Effector CD8-positive, alpha-beta T cell (primary cell): ENCODE measurements around the gene ANKZF1.
A peak's percentile ranks its signal among the peaks of the same experiment; 100 is the strongest.

Experiments used
- DNase-seq: peaks from one replicate; lab custom pipeline; 2025; lab: John Stamatoyannopoulos, UW

The ANKZF1 gene

DNA sequence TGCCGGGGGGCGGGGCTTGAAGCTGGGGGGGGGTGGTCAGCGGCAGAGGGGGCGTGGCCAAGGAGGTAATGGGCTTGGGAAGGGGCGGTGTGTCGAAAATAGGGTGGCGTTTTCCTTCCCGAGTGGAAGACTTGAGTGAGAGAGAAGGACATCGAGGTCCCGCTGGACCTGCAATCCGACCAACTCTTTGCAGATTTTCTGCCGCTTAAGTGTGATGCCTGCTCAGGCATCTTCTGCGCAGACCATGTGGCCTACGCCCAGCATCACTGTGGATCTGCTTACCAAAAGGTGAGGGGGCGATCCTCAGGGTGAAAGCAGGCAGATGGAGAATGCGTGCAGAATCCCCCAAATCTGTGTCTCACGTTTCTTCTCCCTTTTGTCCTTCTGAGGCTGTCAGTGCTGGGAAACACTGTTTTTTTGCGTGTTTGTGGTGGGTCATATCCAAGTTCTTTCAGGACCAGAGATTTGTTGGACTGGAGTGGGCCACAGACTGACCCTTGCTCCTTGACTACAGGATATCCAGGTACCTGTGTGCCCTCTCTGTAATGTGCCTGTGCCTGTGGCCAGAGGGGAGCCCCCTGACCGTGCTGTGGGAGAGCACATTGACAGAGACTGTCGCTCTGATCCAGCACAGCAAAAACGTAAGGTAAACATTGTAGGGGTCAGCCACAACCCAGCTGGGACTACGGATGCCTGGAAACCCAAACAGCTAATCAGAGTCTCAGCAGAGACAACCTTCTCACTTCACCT lies 22.3 kb upstream of the ANKZF1 start:
- no peak for DNase-seq

DNA sequence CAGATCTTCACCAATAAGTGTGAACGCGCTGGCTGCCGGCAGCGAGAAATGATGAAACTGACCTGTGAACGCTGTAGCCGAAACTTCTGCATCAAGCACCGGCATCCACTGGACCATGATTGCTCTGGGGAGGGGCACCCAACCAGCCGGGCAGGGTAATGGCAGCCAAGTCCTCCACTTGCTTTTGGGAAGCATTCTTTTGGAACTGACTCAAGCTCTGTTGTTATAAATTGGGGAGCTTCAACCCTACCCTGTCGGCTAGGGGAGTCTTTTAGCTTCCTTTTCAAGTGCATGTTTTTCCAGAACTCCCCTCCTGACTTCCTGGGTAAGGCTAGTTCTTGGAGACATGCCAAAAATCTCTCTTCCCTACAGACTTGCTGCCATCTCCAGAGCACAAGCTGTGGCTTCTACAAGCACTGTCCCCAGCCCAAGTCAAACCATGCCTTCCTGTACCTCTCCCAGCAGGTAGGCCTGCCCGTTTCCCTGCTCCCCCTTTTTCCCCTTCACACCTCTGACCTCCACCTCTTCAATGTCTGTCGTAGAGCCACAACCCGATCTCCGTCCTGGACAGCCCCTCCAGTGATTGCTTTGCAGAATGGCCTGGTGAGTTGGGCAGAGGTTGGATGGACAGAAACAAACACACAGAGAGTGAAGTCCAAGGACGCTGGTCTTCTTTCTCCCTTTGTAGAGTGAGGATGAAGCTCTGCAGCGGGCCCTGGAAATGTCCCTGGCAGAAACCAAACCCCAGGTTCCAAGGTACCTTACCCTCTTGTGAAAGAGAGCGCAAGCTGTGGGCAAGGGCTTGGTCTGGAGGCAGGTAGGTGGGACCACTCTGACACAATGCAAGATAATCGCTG lies 21.5 kb upstream of the ANKZF1 start:
- DNase-seq = no peak

DNA sequence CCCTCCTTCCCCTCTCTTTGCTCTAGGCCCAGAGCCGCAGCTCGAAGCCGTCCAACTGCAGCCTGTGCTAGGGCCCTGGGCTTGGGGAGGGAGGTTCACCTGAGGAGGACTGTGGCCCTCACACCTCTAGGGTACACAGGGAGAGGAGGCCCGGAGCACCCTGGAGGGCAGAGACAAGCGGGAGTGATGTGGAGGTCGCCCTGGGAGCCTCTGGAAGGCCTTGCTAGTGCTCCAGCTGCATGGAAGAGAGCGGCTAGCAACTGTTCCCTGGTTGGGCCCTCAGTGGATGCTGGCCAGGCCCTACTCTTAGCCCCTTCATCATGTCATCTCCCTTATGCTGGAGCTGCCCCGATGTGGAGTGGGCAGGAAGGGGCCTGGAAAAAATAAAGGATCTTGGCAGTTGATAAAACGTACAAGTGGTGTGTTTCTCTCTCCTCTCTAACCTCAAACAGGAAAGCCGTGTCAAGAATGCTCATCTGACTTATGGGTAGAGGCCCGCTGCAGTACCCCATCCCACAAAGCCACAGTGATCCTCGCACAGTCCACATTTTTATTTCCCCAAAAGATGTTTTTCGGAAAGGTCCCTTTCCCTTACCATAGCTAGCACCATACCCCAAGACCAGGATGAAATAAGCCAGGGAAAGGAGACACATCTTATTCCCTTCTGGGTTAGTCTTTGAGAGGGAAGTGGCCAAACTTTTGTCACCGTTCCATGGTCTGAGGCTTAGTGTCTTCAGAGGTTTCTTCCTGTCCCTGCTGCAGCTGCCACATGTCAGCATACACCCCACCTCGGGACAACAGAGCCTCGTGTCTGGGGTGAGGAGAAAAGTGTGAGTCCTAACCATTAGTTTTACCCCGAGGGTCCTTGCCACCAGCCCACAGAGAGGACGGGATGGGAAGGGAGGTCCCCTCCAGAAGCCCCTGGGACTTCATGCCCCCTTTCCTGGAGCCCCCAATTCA lies 20.1 kb upstream of the ANKZF1 start:
- DNase-seq = no peak

DNA sequence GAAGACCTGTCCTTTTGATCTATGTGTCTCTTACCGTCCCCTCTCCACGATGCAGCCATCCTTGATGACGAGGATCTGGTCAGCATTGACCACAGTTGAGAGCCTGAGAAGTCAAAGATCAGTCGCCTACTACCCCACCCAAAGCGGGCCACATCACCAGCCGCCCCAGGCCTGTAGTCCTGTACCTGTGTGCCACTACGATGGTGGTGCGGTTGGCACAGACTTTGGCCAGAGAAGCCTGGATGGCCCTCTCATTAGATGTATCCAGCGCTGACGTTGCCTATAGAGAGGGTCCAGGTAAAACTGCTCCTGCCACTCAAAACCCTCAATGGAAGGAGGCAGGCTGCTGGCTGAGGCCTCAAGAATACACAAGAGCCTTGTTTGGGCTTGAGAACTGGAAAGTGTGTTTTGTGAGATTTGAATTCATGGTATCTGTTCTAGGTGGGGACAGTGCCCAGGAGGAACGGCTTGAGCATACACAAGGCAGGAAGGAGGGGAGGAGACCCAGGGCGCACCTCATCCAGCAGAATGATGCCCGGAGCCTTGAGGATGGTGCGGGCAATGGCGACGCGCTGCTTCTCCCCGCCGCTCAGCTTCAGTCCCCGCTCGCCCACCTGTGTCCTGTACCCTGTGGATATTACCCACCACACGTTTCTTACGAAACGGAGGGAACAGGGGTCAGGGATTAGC lies 19.3 kb upstream of the ANKZF1 start:
- DNase-seq = no peak

DNA sequence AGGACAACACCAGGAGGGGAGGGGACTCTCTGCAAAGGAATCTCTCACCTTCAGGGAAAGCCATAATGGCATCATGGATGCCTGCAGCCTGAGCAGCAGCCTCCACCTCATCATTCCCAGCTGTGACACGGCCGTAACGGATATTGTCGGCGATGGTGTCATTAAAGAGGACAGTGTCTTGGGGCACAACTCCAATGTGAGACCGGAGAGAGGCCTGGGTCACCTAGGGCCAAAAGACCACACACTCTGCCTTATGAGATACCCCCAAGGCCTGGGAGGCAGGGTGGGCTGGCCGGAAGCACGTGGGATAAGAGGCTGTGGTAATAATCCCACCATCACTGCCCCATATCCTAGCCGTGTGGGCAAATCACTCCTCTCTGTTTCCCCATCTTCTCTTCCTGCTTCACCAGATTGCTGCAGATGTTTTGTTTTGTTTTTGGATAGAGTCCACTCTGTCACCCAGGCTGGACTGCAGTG lies 18.7 kb upstream of the ANKZF1 start:
- no peak for DNase-seq

DNA sequence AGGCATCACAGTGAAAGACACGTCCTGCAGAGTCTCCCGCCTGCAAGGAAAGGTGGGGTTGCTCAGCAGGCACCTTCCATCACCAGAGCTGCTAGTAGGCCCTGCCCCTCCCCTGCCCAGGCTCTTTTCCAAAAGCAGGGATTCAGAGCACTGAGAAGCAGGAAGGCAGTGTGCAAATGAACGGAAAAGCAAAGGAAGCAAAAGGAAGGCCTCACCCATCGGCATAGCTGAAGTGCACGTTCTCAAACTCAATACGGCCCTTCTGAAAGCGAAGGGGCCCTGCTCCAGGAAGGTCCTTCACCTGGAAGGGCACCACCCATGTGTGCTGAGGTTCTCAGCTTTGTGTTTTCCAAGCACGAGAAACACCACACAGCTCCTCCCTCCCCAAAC lies 16.6 kb upstream of the ANKZF1 start:
- DNase-seq = no peak

DNA sequence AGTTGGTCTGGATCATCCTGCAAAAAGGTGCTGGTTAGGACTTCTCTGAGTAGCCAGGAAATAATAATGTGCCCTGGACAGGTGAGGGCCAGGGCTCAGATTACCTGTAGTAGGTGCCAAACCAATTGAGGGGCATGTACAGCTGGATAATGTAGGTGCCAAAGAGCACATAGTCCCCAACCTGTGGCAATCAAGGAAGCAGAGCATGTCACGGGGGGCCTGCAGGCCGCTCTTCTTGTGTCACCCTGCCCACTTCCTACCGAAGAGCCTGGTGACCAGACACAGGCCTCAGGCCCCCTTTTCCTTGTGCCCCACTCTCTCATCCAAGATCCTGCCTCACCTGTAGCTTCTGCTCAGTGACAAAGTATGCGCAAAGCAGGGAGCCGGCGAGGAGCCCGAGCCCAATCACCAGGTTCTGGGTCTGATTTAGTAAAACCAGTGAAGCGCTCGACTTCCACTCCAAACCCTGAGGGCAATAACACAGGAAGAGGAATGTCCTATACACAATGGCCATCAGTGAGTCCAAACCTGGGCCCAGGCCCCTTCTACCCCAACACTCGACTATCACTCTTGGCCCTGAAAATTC lies 16.0 kb upstream of the ANKZF1 start:
- DNase-seq = no peak

DNA sequence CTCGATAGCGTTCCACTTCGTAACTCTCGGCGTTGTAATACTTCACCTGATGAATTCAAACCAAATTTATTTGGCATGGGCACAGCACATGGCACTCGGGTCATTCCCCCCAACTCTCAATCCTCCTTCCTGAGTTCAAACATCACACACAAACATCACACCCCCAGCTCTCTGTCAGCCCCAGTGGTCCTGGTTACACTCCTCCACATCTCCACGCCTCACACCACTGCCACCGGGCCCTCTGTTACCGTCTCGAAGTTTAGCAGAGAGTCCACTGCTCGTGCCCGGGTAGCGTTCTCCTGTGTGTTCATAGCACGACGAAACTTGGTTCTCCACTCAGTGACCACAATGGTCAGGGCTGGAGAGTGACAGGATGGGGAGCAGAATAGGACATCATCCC lies 15.5 kb upstream of the ANKZF1 start:
- DNase-seq = no peak

DNA sequence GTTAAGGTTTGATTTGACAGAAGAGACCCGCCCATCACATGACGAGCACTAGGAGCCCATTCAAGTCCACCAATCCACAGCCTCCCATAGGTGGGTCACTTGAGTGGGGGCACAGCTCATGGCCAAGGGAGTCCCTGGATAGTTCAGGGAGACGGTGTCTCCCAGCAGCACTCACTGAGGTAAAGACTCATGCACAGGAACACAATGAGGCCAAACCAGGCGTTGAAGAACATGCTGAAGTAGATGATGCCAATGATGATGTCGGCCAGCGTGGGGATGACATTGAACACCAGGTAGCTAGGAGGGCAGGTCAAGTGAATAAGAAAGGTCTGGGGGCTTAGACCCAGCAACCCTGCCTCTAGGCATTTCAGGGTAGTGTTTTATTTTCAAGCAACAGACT lies 14.8 kb upstream of the ANKZF1 start:
- no peak for DNase-seq

DNA sequence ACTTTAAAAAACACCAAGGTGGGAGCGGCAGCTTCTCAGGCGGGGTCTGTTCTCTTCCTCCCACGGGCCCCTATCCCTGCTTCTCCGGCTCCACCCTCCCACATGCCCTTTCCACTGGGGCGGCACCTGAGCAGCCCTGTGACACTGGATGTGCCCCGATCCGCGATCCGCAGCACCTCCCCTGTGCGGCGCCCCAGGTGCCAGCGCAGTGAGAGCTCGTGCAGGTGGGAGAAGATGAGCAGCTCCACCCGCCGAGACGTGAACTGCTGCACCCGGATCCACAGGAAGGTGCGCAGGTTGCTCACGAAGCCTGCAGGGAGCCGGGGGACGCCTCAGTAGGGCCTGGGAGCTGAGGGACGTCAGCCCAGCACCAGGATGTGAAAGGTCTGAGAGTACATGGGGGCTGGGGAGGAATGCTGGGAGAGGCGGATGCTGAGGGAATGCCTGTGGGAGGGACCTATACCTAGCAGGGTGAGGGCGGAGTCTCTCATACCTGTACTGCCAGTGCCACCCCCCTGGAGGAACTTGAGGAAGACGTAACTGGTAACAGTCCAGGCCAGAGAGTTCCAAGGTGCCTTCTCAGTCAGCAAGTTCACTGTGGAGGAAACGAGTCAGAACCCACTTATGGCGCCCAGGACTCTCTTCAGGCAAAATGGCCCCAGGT lies 13.6 kb upstream of the ANKZF1 start:
- no peak for DNase-seq

DNA sequence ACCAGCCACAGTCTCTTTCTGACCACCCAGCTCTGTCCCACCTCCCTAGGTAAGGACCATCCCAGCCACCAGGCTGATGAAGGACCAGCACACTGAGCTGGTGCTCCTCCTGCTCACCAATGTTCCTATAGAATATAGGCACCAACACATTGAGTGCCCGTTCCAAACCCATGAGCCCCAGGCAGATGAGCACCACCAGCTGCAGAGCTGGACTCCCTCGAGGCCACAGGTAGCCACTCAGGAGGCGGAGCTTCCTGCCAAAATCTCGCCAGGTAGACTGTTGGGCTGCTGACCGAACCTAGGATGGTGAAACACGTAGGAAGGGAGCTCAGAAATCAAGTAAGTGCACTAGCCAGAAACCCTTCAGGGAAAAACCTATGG lies 13.1 kb upstream of the ANKZF1 start:
- no peak for DNase-seq

DNA sequence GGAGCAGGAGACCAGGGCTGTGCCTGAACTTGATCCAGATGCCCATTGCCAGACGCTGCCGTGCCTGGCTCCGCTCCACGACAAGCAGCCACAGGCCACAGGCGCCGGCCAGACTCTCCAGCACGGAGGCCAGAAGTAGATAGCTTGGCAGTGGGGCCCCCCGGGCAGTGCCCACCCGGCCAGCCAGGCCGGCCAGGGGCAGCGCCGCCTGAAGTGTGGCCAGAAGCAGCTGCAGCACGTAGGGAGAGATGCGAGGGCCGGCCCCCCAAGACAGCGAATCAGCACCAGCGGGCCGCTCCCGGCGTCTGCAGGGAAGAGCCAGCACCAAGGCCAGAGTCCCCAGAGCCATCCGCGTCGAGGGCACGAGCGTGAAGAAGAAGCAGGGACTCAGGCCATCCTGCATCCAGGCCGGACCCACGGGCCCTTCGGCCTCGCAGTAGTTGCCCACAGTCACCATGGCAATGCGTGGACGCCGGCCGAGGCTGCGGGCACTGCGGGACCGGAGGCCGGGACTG lies 11.3 kb upstream of the ANKZF1 start:
- peak; percentile 45 for DNase-seq

DNA sequence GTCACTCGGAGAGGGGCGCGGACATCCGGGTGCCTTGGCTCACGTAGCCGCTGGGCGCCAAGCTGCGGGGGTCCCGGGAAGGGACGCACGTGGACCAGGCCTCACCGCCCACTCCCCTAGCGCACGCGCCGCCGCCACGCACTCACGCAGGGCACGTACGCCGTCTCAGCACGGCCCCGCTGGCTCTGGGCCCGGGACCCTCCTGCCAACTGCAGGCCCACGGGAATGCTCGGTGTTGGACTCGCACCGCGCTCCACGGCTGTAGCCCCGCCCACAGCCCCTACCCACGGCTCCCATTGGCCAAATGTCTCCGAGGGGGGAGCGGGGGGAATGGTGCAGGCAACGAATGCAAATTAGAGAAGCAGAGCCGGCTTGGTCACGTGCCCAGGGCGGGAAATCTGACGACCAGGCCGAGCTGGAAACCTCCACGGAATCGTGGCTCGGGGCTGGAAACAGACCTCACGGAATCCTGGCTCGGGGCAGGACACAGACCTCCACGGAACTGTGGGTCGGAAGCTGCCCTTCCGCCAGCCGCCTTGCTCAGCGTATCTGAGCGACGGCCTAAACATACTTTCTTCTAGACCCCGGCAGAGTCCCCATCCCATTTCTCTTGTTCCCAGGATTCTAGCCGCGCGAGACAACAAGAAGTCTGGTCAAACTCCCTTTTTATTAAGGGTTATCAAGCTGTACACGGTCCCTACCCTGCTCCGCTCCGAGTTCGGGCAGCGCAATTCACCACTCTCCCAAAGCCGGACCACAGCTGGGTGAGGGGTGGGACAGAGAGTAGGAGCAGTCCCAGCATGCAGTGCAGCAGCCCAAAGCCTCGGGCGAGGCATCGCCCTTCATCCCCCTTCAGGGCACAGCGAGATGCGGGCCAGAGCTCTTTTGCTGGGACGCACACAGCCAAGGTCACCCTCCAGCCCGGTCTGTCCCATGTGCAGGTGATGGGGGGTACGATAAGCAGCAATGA lies 10.6 kb upstream of the ANKZF1 start, which contains the start of gene ABCB6:
Gene ABCB6, minus strand, starts transcription at position 227 of the 970 bp plus-strand sequence. CDS start 285 bp downstream, outside the sequence.
- peak; percentile 84 for DNase-seq

DNA sequence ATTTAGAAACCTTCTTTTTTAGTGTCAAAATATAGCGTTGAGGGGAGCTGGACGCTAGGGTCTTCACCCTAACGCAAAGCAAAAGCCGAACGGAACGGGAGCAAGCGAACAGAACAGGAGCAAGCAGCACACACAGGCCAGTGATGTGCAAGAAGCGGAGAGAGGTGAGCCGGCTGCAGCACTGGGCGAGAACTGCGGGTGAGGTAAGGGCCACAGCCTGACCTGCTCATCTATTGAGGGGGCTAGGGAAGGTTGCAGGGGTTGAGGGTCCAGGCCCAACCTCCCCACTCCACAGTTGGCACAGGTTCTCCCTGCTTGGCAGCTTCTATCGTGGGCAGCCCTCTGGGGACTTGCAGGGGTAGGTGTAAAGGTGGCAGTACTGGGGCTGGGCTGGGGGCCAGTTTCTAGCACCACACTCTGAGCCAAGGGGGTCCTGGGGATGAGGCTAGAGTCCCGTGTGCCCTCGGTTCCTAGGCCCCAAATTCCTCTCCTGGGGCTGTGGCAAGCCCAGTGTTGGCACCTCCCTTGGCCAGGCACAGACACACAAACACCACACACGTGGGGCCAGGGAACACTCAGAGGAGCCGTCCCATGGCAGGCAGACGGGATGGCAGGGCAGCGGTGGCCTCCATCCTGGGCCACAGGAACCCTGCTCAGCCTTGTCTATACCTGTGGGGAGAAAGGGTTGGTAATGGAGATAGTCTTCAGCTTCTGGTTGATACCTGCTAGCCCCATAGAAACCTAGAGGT lies 9.6 kb upstream of the ANKZF1 start:
- no peak for DNase-seq

DNA sequence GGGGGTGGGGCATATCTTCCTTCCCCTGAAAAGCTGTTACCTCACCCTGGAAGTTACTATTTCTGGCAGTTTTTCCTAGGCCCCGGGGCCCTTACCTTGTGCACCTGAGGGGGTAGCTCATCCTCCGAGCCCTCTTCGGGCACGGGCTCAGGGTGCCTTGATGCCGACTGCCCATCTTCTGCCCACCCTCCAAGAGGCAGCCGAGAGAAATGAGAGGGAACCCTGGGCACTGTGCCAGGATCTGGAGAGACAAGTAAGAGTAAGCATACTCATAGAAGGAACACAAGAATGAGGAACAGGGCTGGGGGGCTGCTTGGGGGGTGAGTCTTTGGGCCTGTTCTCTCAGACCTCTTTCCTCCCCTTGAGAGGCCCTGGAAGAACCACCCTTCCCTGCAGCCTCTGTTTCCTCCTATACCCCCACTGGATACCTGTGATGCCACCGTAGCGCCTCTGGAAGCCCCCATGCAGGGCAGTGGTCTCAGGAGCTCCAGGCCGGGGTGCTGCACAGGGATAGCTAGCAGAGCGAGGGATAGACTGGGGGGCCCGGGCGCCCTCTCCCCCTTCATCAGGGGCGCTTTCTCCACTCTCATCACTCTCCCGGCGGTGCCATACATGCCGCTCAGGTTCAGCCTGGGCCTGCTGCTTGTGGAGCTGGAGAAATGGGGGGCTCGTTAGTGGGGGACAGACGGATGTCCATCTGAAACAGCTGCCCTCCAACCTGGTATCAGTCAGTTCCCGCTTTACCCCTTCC lies 8.8 kb upstream of the ANKZF1 start:
- no peak for DNase-seq

DNA sequence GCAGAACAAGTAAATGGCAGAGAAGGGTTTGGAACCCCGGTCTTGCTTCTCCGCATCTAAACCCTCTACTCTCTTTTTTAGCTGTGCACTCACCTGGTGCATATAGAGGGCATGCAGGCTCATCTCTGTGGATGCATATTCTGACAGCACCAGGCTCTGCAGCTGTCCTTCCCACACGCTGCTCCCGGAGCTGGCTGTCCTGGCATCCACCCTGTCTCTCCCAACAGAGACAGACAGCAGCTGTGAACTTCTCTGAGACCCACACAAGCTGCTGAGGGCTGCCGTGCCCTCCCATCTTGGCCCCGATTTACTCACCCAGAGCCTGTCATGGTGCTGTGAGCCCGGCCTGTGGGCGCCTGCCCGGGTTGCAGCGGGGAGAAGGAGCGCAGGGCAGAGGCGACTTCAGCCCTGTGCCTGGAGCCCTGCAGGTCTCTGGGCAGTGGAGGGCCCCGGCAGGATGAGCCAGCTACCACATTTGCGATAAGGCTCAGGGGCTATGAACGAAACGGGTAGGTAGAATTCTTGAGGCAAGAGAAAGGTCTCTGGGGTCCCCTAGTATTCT lies 7.6 kb upstream of the ANKZF1 start:
- no peak for DNase-seq
